GM18517 (cell line): ENCODE results near the gene NTN3.
"Not testable (repeated sequence)": the region's sequence is repeated elsewhere in the genome, so short reads cannot be mapped to it uniquely, and the experiment has no call there.

Experiments used
- ATAC-seq: cut with Tn5 transposase; IDR thresholded peaks from one replicate; pipeline ENCODE4 v1.9.1; 2021; ENCODE audit warnings: mild to moderate bottlenecking, moderate library complexity; ENCODE audit not compliant: unreplicated experiment

NTN3 gene

GRCh38 chr16:2471016-2471652, at the start of gene NTN3:
TSS of gene NTN3 (plus strand) at chr16:2471297. CDS start at chr16:2471702, 405 bp downstream.
- ATAC-seq: no peak

- no peak for ATAC-seq
Observed at GRCh38 chr16:2422123-2422867, 48.8 kb upstream of the NTN3 start.

- no peak for ATAC-seq
Observed at GRCh38 chr16:2424061-2425007, 46.8 kb upstream of the NTN3 start.

- ATAC-seq: no peak
Observed at GRCh38 chr16:2425008-2425518, 46.0 kb upstream of the NTN3 start.

- ATAC-seq: no peak
Observed at GRCh38 chr16:2425825-2426430, 45.2 kb upstream of the NTN3 start.

GRCh38 chr16:2426941-2427361, 44.1 kb upstream of the NTN3 start:
- ATAC-seq: no peak

- ATAC-seq: no peak
Observed at GRCh38 chr16:2427526-2427925, 43.6 kb upstream of the NTN3 start.

- no peak for ATAC-seq
Observed at GRCh38 chr16:2428051-2428783, 42.9 kb upstream of the NTN3 start.

GRCh38 chr16:2428784-2429033, 42.4 kb upstream of the NTN3 start:
- peak; percentile 34 for ATAC-seq

- ATAC-seq: peak; percentile 82
Observed at GRCh38 chr16:2429034-2429770, 41.9 kb upstream of the NTN3 start, which contains the start of gene CCNF. TSS of gene CCNF (plus strand) at chr16:2429447. CDS start at chr16:2429482, 35 bp downstream.

GRCh38 chr16:2429771-2430663, 41.1 kb upstream of the NTN3 start:
- peak; percentile 5 for ATAC-seq

- ATAC-seq: no peak
Observed at GRCh38 chr16:2432286-2432685, 38.8 kb upstream of the NTN3 start.

- ATAC-seq: no peak
Observed at GRCh38 chr16:2432801-2433505, 38.1 kb upstream of the NTN3 start.

- ATAC-seq: not testable (repeated sequence)
Observed at GRCh38 chr16:2435236-2435635, 35.9 kb upstream of the NTN3 start.

GRCh38 chr16:2436110-2436509, 35.0 kb upstream of the NTN3 start:
- no peak for ATAC-seq

- ATAC-seq: no peak
Observed at GRCh38 chr16:2437032-2437790, 33.9 kb upstream of the NTN3 start.

GRCh38 chr16:2438121-2438520, 33.0 kb upstream of the NTN3 start:
- ATAC-seq: no peak
